Measurements from ENCODE around the gene C16orf90. TPM values are rescaled to one million over a fixed set of nuclear protein-coding genes. Genes with fewer than 3 reads are reported as not detected.

C16orf90 gene
- polyA plus RNA-seq, 1 of the 3 experiments (the other 2 are of a cell fraction), result not detected

- TF ChIP-seq, protein P1, sequence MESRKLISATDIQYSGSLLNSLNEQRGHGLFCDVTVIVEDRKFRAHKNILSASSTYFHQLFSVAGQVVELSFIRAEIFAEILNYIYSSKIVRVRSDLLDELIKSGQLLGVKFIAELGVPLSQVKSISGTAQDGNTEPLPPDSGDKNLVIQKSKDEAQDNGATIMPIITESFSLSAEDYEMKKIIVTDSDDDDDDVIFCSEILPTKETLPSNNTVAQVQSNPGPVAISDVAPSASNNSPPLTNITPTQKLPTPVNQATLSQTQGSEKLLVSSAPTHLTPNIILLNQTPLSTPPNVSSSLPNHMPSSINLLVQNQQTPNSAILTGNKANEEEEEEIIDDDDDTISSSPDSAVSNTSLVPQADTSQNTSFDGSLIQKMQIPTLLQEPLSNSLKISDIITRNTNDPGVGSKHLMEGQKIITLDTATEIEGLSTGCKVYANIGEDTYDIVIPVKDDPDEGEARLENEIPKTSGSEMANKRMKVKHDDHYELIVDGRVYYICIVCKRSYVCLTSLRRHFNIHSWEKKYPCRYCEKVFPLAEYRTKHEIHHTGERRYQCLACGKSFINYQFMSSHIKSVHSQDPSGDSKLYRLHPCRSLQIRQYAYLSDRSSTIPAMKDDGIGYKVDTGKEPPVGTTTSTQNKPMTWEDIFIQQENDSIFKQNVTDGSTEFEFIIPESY (IDR thresholded peaks at IDR 0.05; ENCODE audit: borderline replicate concordance, low read depth), result no peak
- TF ChIP-seq NRF1 (IDR thresholded peaks at IDR 0.05; ENCODE audit: low read depth, low read length), result no peak
- TF ChIP-seq SIN3A (IDR thresholded peaks at IDR 0.05; ENCODE audit: borderline replicate concordance, low read depth, low read length), result no peak
- no peak for TF ChIP-seq REST (IDR thresholded peaks at IDR 0.05; ENCODE audit: low read depth, low read length)
- TF ChIP-seq, protein P2, sequence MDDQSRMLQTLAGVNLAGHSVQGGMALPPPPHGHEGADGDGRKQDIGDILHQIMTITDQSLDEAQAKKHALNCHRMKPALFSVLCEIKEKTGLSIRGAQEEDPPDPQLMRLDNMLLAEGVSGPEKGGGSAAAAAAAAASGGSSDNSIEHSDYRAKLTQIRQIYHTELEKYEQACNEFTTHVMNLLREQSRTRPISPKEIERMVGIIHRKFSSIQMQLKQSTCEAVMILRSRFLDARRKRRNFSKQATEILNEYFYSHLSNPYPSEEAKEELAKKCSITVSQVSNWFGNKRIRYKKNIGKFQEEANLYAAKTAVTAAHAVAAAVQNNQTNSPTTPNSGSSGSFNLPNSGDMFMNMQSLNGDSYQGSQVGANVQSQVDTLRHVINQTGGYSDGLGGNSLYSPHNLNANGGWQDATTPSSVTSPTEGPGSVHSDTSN (IDR thresholded peaks at IDR 0.05), result no peak
- TF ChIP-seq, protein P3, sequence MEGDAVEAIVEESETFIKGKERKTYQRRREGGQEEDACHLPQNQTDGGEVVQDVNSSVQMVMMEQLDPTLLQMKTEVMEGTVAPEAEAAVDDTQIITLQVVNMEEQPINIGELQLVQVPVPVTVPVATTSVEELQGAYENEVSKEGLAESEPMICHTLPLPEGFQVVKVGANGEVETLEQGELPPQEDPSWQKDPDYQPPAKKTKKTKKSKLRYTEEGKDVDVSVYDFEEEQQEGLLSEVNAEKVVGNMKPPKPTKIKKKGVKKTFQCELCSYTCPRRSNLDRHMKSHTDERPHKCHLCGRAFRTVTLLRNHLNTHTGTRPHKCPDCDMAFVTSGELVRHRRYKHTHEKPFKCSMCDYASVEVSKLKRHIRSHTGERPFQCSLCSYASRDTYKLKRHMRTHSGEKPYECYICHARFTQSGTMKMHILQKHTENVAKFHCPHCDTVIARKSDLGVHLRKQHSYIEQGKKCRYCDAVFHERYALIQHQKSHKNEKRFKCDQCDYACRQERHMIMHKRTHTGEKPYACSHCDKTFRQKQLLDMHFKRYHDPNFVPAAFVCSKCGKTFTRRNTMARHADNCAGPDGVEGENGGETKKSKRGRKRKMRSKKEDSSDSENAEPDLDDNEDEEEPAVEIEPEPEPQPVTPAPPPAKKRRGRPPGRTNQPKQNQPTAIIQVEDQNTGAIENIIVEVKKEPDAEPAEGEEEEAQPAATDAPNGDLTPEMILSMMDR (IDR thresholded peaks at IDR 0.05), result no peak
Observed at GRCh38 chr16:3513892-3514583, 18.7 kb upstream of the C16orf90 start (continued).

DNA sequence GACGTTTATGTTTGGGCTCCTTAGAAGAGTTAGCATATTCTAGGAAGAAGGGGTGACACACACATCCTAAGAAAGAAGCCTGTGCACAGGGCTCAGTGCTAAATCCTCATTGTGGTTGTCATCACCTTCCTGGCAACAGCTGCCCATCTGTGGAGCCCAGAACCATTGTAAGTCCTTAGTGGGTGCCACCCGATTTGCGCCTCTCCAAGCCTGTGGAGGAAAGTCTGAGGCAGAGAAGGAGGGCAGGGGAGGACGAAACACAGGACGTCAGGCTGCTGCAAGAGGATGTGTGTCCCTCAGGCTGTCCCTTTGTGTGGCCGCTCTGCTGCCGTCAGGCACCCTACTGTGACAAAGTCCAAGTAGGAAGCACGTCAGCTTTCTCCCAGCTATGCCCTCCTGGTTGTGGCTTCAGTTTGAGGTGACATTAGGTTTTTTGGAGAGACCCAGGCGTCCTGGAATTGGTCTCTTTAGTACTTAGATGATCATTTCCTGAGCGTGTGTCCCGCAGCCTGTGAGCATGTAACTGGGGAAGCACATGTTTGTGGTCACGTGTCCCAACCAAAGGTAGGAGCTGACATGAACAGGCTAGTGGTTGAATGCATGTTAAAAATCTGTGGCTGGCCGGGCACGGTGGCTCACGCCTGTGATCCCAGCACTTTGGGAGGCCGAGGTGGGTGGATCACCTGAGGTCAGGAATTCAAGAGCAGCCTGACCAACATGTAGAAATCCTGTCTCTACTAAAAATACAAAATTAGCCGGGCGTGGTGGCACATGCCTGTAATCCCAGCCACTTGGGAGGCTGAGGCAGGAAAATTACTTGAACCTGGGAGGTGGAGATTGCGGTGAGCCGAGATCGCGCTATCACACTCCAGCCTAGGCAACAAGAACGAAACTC lies 16.2 kb upstream of the C16orf90 start:
- Histone ChIP-seq H4K20me1 (ENCODE audit: insufficient read depth) (no peaks in the 10 kb centered on the region), H3K4me3 (ENCODE audit: low read depth in 2 of 2, low read length in 1 of 2) (no peak overlapping the region), H3K27me3 (ENCODE audit: insufficient read depth) (no peaks in the 10 kb centered on the region), H3K4me2 (no peak overlapping the region), H3K9me2 (no peaks in the 10 kb centered on the region), H3K27ac (ENCODE audit: low read depth in 2 of 2, low read length in 1 of 2) (no peak overlapping the region), H3K36me3 (replicated peaks in 1 of 2; ENCODE audit: control insufficient read depth in 1 of 2, insufficient read depth in 2 of 2, low read length in 1 of 2) (peaks cover 36 to 59% of the 10 kb centered on the region in 2 experiments), H3K4me1 (ENCODE audit: control insufficient read depth in 1 of 2, insufficient read depth in 2 of 2, low read depth in 1 of 2, low read length in 1 of 2) (no peaks in the 10 kb centered on the region), H3F3A (replicated peaks; ENCODE audit: insufficient read depth) (no peaks in the 10 kb centered on the region), H3K79me2 (ENCODE audit: insufficient read depth) (no peaks in the 10 kb centered on the region), H3K9ac (no peak overlapping the region), H3K9me3 (no peaks in the 10 kb centered on the region), H2AFZ (ENCODE audit: low read depth) (no peak overlapping the region)
- WGBS (ENCODE audit: low lambda C conversion rate), result 93% methylated on average over 23 of the region's 23 CpGs
- no peak for DNase-seq
- no peak for TF ChIP-seq SMC3 (IDR thresholded peaks at IDR 0.05; ENCODE audit: low read depth, low read length)
- TF ChIP-seq NRF1 (IDR thresholded peaks at IDR 0.05; ENCODE audit: low read depth, low read length), result no peak
- TF ChIP-seq, protein P2 (IDR thresholded peaks at IDR 0.05), result no peak
- no peak for TF ChIP-seq SIN3A (IDR thresholded peaks at IDR 0.05; ENCODE audit: borderline replicate concordance, low read depth, low read length)
- no peak for TF ChIP-seq REST (IDR thresholded peaks at IDR 0.05; ENCODE audit: low read depth, low read length)
- TF ChIP-seq RAD21 (IDR thresholded peaks at IDR 0.05; ENCODE audit: low read length), result no peak
- no peak for TF ChIP-seq ELF1 (IDR thresholded peaks at IDR 0.05)
- no peak for TF ChIP-seq GATA2 (CRISPR knock-in tag; IDR thresholded peaks at IDR 0.05)
- TF ChIP-seq EZH2phosphoT487 (IDR thresholded peaks at IDR 0.05; ENCODE audit: borderline replicate concordance, low read depth), result no peak
- ChIA-PET POLR2A (no interaction called here), CTCF (interaction anchor here (2.0 kb wide), 1 partner anchor 10 kb away, joined by 4 read pairs; no protein-coding TSS in a partner anchor)

Measured in SK-N-SH (cell line).